ENCODE data around the gene TLCD5.

TLCD5 gene

DNA sequence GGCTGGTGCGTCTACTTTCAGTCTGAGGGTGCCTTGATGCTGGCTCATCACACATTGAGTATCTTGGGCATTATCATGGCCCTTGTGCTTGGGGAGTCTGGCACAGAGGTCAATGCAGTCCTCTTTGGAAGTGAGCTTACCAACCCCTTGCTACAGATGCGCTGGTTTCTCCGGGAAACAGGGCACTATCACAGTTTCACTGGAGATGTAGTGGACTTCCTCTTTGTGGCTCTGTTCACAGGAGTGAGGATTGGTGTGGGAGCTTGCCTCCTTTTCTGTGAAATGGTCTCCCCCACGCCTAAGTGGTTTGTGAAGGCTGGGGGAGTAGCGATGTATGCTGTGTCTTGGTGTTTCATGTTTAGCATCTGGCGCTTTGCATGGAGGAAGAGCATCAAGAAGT is 4.9 kb downstream of the TLCD5 start:
- Histone ChIP-seq H3K4me1 (ENCODE audit: control insufficient read depth, insufficient read depth, low read length, poor library complexity, severe bottlenecking) (peaks cover 45% of the 10 kb centered on the region), H3K36me3 (ENCODE audit: control insufficient read depth, insufficient read depth, low read length) (peaks cover 34% of the 10 kb centered on the region), H3K4me3 (ENCODE audit: extremely low read depth, insufficient read depth, low read length, poor library complexity, severe bottlenecking) (no peak overlapping the region), H3K27ac (ENCODE audit: low read depth, low read length, severe bottlenecking) (no peak overlapping the region), H3K9me3 (ENCODE audit: control insufficient read depth, low read length) (no peaks in the 10 kb centered on the region)
- WGBS, 2 experiments (ENCODE audit: insufficient coverage in 2 of 2): 97 to 100% methylated on average over 4 to 6 of the region's 6 CpGs

DNA sequence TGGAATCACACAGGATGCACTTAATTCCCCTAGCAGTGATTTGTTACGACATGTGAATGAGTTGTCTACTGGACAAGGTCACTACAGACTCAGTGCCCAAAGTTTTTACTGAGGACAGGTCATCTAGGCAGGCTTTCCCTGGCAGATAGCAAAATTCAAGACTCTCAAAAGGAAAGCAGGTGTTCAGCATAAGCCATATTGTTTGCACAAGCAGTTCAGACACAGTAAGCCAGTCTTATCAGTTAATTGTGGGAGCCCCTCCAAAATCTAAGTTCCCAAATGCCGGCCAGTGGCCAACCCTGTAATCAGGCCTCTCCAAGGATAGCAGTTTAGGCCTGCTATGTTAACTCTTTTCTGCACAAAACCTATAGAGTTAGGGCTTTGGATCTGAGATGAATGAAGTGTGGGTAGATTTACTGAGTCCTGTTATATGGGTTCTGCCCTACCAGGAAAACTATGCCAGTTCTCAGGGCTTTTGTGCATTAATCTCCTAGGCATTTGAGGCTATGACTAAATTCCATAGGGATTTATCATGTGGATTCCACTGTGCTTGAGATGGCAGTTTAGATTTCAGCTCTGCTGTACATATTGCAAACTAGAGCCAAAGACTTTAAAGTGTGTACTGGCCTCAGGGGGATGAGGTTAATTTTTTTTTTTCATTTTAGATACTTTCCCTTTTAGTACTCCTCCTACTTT is 6.3 kb downstream of the TLCD5 start:
- Histone ChIP-seq H3K27ac (ENCODE audit: low read depth, low read length, severe bottlenecking) (peak overlapping the region; percentile 75), H3K9me3 (ENCODE audit: control insufficient read depth, low read length) (no peaks in the 10 kb centered on the region), H3K4me1 (ENCODE audit: control insufficient read depth, insufficient read depth, low read length, poor library complexity, severe bottlenecking) (peaks cover 40% of the 10 kb centered on the region), H3K36me3 (ENCODE audit: control insufficient read depth, insufficient read depth, low read length) (peaks cover 34% of the 10 kb centered on the region), H3K4me3 (ENCODE audit: extremely low read depth, insufficient read depth, low read length, poor library complexity, severe bottlenecking) (no peak overlapping the region)
- 92 to 100% methylated on average over 1 to 2 of the region's 2 CpGs for WGBS, 2 experiments (ENCODE audit: insufficient coverage in 2 of 2)

DNA sequence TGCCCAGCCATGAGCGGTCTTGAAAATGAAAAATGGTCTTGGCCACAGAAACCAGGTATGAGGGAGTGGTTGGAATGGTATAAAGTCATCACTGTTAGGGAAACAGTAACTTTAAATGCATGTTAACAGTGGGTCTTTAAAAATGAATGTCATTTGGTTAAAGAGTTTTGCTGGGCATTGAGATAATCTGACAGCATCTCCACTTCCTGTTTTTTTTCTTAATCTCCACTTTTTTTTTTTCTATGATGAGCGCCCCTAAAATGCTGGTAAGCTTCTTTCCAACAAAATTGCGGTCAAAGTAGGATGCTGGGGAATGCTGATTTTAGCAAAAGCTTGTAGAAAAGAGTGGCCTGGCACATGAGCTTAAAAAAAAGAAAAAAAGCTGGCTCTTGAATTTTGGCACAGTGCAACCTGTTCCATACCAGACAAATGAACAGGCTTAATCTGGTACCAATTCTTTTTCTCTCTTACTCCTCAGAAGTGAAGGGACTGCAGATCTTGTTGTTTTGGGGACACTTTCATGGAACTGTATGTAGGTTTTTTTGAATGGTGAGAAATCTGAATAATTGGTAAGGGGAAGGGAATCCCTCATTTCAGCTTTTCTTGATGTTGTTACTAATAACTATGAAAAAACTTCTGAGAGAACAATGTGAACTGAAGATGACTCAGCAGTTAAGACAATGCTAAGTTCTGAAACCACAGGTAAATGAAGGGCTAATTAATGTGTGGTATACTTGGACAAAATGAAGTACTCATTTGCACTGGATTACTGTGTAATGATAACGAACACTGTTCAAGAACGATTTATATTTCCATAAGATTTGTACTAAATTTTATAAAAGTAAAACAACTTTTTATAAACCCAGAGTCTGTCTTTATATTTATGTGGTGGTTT is 8.0 kb downstream of the TLCD5 start:
- Histone ChIP-seq H3K36me3 (ENCODE audit: control insufficient read depth, insufficient read depth, low read length) (peaks cover 25% of the 10 kb centered on the region), H3K9me3 (ENCODE audit: control insufficient read depth, low read length) (no peaks in the 10 kb centered on the region), H3K27ac (ENCODE audit: low read depth, low read length, severe bottlenecking) (peak overlapping the region; percentile 3), H3K4me3 (ENCODE audit: extremely low read depth, insufficient read depth, low read length, poor library complexity, severe bottlenecking) (no peak overlapping the region), H3K4me1 (ENCODE audit: control insufficient read depth, insufficient read depth, low read length, poor library complexity, severe bottlenecking) (peaks cover 36% of the 10 kb centered on the region)
- 80% methylated on average over 1 of the region's 5 CpGs; no CpG with 5 or more reads in 1 of the 2 experiments for WGBS, 2 experiments (ENCODE audit: insufficient coverage in 2 of 2)

DNA sequence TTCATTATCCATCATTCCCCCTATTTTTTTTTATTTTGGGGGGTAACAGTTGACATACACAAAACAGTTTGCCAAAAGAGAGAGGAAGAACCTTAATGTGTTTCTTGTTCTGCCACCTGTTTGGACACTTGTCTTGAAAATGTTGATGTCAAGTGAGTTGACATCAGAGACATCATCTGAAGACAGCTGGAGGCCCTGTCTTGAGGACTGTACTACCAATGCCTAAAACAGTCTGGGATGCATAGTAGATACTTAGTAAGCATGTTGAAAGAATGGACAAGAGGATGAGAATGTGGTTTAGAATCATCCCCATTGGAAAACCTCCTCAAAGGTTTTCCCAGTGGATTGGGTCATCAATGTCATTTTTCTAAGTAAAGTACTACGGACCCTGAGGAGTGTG is 8.7 kb downstream of the TLCD5 start:
- no peak overlapping the region for H3K27ac ChIP-seq (ENCODE audit: low read depth, low read length, severe bottlenecking)
- H3K4me1 ChIP-seq (ENCODE audit: control insufficient read depth, insufficient read depth, low read length, poor library complexity, severe bottlenecking): peaks cover 36% of the 10 kb centered on the region
- no peak overlapping the region for H3K4me3 ChIP-seq (ENCODE audit: extremely low read depth, insufficient read depth, low read length, poor library complexity, severe bottlenecking)
- H3K9me3 ChIP-seq (ENCODE audit: control insufficient read depth, low read length): no peaks in the 10 kb centered on the region
- 83 to 100% methylated on average over 1 of the region's 1 CpG for WGBS, 2 experiments (ENCODE audit: insufficient coverage in 2 of 2)
- peaks cover 20% of the 10 kb centered on the region for H3K36me3 ChIP-seq (ENCODE audit: control insufficient read depth, insufficient read depth, low read length)

DNA sequence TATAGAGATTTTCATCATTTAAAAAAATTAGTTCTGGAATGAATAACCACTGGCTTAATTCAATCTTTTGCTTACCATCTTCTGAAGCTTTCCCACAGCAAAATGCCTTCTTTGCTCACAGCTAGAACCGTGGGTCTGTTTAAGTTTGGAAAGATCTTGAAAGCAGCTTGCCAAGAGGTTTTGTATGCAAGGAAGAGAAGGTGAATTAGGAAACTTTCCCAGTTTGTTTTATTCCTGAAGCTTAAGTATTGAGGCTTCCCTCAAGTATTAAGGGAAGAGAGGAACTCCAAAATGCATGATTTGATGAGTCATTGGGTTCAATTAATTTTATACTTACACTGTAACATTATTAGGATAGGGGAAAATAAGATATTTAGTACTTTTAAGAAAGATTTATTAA is 9.2 kb downstream of the TLCD5 start:
- no peak overlapping the region for H3K27ac ChIP-seq (ENCODE audit: low read depth, low read length, severe bottlenecking)
- H3K4me3 ChIP-seq (ENCODE audit: extremely low read depth, insufficient read depth, low read length, poor library complexity, severe bottlenecking): no peak overlapping the region
- H3K36me3 ChIP-seq (ENCODE audit: control insufficient read depth, insufficient read depth, low read length): peaks cover 20% of the 10 kb centered on the region
- no peaks in the 10 kb centered on the region for H3K9me3 ChIP-seq (ENCODE audit: control insufficient read depth, low read length)
- no CpG with 5 or more reads among the region's 1 CpG for WGBS, 2 experiments (ENCODE audit: insufficient coverage in 2 of 2)
- H3K4me1 ChIP-seq (ENCODE audit: control insufficient read depth, insufficient read depth, low read length, poor library complexity, severe bottlenecking): peaks cover 32% of the 10 kb centered on the region

DNA sequence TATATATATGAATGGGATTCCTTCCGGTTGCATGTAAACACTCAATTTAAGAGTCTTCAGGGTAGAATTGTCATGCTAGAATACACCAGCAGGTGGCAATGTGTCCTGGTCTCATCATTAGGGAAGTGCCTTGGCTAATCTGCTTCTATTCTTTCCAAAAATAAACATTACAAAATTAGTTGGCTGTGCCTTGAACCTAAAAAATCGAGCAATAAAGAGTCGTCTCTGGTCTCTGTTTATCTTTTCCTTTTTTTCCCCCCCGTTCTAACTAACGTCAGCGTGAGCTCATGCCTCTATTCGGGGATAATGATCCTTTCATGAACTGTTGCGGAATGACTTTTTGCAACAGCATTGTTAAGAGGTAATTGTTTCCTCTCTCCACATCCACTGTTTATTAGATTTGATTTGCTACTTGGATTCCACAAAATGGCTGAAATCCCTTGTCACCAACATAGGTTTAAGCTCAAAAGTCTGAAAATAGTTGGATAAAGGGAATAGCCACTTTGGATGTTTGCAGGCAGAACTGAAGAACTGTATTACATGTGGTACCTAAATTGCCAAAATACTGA is 9.9 kb downstream of the TLCD5 start:
- peaks cover 30% of the 10 kb centered on the region for H3K4me1 ChIP-seq (ENCODE audit: control insufficient read depth, insufficient read depth, low read length, poor library complexity, severe bottlenecking)
- peak overlapping the region; percentile 94 for H3K4me3 ChIP-seq (ENCODE audit: extremely low read depth, insufficient read depth, low read length, poor library complexity, severe bottlenecking)
- H3K9me3 ChIP-seq (ENCODE audit: control insufficient read depth, low read length): no peaks in the 10 kb centered on the region
- 0 to 3% methylated on average over 2 to 5 of the region's 8 CpGs for WGBS, 2 experiments (ENCODE audit: insufficient coverage in 2 of 2)
- peak overlapping the region; percentile 78 for H3K27ac ChIP-seq (ENCODE audit: low read depth, low read length, severe bottlenecking)
- H3K36me3 ChIP-seq (ENCODE audit: control insufficient read depth, insufficient read depth, low read length): peaks cover 16% of the 10 kb centered on the region

DNA sequence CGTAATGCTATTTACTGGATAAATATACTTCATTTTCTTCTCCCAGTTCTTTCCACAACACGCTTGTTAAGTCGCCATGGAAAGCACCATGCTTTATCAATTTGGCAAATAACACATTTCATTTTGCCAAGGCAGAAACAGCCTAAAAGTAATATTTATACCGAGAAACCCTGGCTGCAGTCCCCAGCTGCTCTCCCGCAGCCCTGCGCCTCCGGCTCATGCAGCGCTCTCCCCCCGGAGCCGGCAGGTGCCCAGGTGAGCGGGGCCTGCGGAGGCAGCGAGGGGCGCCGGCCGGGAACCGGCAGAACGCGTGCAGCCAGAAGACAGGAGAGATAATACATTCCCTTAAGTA is 10.4 kb downstream of the TLCD5 start:
- 2% methylated on average over 8 to 11 of the region's 19 CpGs for WGBS, 2 experiments (ENCODE audit: insufficient coverage in 2 of 2)
- H3K4me1 ChIP-seq (ENCODE audit: control insufficient read depth, insufficient read depth, low read length, poor library complexity, severe bottlenecking): peaks cover 25% of the 10 kb centered on the region
- H3K36me3 ChIP-seq (ENCODE audit: control insufficient read depth, insufficient read depth, low read length): peaks cover 10% of the 10 kb centered on the region
- peak overlapping the region; percentile 94 for H3K4me3 ChIP-seq (ENCODE audit: extremely low read depth, insufficient read depth, low read length, poor library complexity, severe bottlenecking)
- H3K9me3 ChIP-seq (ENCODE audit: control insufficient read depth, low read length): no peaks in the 10 kb centered on the region
- peak overlapping the region; percentile 78 for H3K27ac ChIP-seq (ENCODE audit: low read depth, low read length, severe bottlenecking)

DNA sequence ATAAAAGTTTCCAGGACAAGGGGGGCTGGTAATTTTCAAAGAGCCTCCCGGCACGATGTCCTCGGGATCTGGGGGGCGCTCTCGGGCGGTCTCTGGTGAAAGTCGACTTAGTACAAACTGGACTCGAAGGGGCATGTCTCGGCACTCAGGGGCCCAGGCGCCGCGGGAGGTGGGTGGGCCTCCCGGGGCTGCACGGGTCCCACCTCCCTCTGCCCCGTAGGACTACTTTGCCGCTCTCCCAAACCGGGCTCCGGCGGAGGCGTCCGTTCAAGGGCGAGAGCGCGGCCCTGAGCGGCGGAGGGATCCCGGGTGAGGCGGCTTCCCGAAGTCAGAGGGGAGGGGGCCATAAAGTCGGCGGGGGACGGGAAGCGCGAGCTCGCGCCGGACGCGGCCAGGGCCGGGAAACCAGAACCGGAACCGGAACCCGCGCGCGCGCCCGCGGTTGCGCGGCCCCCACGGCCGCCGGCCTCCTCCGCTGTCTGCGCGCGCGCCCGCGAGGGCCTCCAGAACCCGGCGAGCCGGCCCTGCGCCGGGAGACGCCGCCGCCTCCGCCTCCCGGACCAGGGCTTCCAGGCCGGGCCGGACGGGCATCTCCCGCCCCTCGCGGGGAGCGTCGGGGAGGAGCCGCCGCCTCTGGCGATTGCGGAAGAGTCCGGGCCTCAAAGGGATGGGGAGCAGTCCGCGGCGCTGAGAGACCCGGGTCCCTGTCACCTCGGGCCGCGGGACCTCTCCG is 11.0 kb downstream of the TLCD5 start, which contains the start of gene ARHGEF12:
ARHGEF12 (plus strand) TSS at position 506 of the 733 bp plus-strand sequence. CDS start 831 bp downstream, outside the sequence.
- H3K9me3 ChIP-seq (ENCODE audit: control insufficient read depth, low read length): no peaks in the 10 kb centered on the region
- peak within 1 kb of the TSS; percentile 94 for H3K4me3 ChIP-seq (ENCODE audit: extremely low read depth, insufficient read depth, low read length, poor library complexity, severe bottlenecking)
- WGBS, 2 experiments (ENCODE audit: insufficient coverage in 2 of 2): 0 to 1% methylated on average over 50 to 65 of the region's 92 CpGs
- H3K36me3 ChIP-seq (ENCODE audit: control insufficient read depth, insufficient read depth, low read length): peaks cover 5% of the 10 kb centered on the region
- H3K27ac ChIP-seq (ENCODE audit: low read depth, low read length, severe bottlenecking): peak within 1 kb of the TSS; percentile 78
- peaks cover 19% of the 10 kb centered on the region for H3K4me1 ChIP-seq (ENCODE audit: control insufficient read depth, insufficient read depth, low read length, poor library complexity, severe bottlenecking)

DNA sequence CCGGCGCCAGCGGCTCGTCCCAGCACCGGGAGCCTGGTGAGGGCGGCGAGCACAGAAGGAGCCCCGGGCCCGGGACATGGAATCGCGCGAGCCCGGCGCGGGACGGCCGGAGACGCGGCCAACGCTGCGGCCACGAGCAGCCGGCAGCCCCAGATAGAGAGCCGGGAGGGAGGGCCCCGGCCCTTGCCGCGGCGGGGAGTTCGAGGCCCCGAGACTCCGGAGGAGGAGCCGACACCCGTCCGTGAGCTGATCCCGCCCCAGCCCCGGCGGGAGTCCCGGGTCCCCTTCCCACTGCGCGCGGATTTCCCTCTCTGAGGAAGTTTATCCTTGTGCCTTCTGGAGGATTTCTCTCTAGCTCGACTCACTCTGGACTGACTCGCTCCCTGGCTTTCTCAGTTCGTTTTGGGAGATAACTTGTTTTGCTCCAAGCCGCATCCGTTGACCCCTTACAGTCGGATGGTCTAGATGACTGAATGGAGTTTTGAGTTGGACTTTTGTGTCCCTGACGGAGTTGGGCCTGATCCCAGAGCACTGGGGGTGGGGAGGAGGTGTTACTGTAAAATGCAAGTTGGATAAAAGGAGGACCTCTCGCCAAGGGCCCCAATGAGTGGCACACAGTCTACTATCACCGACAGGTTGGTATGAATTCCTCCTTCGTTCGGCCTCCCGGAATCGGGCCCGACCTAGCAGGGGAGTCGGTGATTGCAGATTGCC is 11.7 kb downstream of the TLCD5 start:
- Histone ChIP-seq H3K4me3 (ENCODE audit: extremely low read depth, insufficient read depth, low read length, poor library complexity, severe bottlenecking) (peak overlapping the region; percentile 94), H3K4me1 (ENCODE audit: control insufficient read depth, insufficient read depth, low read length, poor library complexity, severe bottlenecking) (peaks cover 13% of the 10 kb centered on the region), H3K27ac (ENCODE audit: low read depth, low read length, severe bottlenecking) (peak overlapping the region; percentile 78), H3K9me3 (ENCODE audit: control insufficient read depth, low read length) (no peaks in the 10 kb centered on the region), H3K36me3 (ENCODE audit: control insufficient read depth, insufficient read depth, low read length) (peaks cover 3% of the 10 kb centered on the region)
- 0% methylated on average over 44 to 51 of the region's 56 CpGs for WGBS, 2 experiments (ENCODE audit: insufficient coverage in 2 of 2)
